Measurements from ENCODE around the gene RANBP10. TPM values are rescaled to one million over a fixed set of nuclear protein-coding genes. Genes with fewer than 3 reads are reported as not detected.

RANBP10 gene
- total and polyA plus RNA-seq, 2 of the 8 experiments (the other 6 are each of a cell fraction or from before 2014, with no cell fraction given) = 14.2 to 16.8 TPM

DNA sequence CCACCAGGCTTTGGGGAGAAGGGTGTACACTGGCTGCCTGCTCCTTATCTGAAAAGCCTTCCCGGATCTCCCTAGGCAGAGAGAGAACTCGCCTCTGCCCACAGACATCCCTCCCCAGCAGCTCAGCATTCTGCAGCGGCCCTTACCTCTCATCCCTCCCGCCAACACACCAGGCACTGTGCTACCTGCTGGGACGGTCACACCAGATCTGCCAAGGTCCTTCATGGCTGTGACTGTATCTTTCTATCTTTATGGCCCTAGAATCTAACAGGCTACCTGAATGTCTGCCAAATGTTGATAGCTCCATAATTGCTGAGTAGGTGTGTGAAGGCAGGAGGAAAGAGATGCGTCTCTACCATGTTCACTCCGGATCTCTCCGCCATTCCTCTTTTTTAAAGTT is 8.2 kb upstream of the RANBP10 start:
- FAIRE-seq = no peak
- POLR2A ChIA-PET (ENCODE audit: partially characterized antibody) = interaction anchor here (0.8 to 1.1 kb wide), 2 partner anchors 8 to 26 kb away, joined by 3 read pairs; partner anchors contain the start of gene RANBP10
- no peaks in the 10 kb centered on the region for H3K23me2 ChIP-seq (ENCODE audit: low read depth, low read length)

More for the DNA sequence above, 8.2 kb upstream of the RANBP10 start:
- 85% methylated on average over 8 of the region's 8 CpGs; no CpG with 5 or more reads in 1 of the 2 experiments for WGBS, 2 experiments (ENCODE audit: extremely low coverage in 1 of 2, insufficient coverage in 1 of 2, insufficient read length in 1 of 2, insufficient replicate concordance in 2 of 2, low coverage in 1 of 2, low lambda C conversion rate in 2 of 2, missing lambda C conversion rate in 1 of 2)
- no peak overlapping the region for H3K9ac ChIP-seq (replicated peaks in 1 of 4; ENCODE audit: extremely low read depth in 1 of 4, low read depth in 3 of 4, low read length in 3 of 4)
- no peak overlapping the region for H3K4me2 ChIP-seq (ENCODE audit: insufficient read depth in 1 of 2, low read depth in 2 of 2, low read length in 2 of 2)
- H2AK5ac ChIP-seq (ENCODE audit: low read depth, low read length) = no peak overlapping the region
- H2AFZ ChIP-seq (ENCODE audit: low read length) = no peak overlapping the region
- no peak overlapping the region for H3K56ac ChIP-seq (replicated peaks; ENCODE audit: insufficient read length, low read depth, low read length)
- H3K79me1 ChIP-seq (ENCODE audit: low read depth, low read length) = no peaks in the 10 kb centered on the region
- CTCF ChIA-PET (ENCODE audit: partially characterized antibody) = interaction anchor here (0.6 to 6.3 kb wide), 18 partner anchors 12 to 286 kb away, joined by 3 to 100 read pairs (median 4); partner anchors contain the start of gene RIPOR1
- no peak overlapping the region for H4K91ac ChIP-seq (replicated peaks; ENCODE audit: insufficient read length, low read length)
- H3K4me1 ChIP-seq (replicated peaks in 1 of 4; ENCODE audit: control insufficient read depth in 3 of 4, insufficient read depth in 4 of 4, low read length in 3 of 4) = no peaks in the 10 kb centered on the region
- H2BK15ac ChIP-seq (ENCODE audit: low read length) = no peak overlapping the region
- H3K23ac ChIP-seq (ENCODE audit: insufficient read length) = no peak overlapping the region
- H3K79me2 ChIP-seq (ENCODE audit: control insufficient read depth in 1 of 2, insufficient read depth in 2 of 2, low read length in 2 of 2) = no peaks in the 10 kb centered on the region
- no peak overlapping the region for H2BK12ac ChIP-seq (ENCODE audit: low read depth, low read length)
- H3K4ac ChIP-seq (replicated peaks; ENCODE audit: insufficient read length, low read depth, low read length) = no peak overlapping the region
- no peak overlapping the region for H4K8ac ChIP-seq (ENCODE audit: extremely low read depth, insufficient read depth, low read length)
- no peak overlapping the region for H3K14ac ChIP-seq (ENCODE audit: insufficient read length)
- no peaks in the 10 kb centered on the region for H4K20me1 ChIP-seq (replicated peaks in 1 of 2; ENCODE audit: control insufficient read depth in 1 of 2, insufficient read depth in 2 of 2, low read length in 2 of 2)
- no peak for DNase-seq (ENCODE audit: low read depth in 1 of 2, low spot score in 2 of 2)
- no peak for TF ChIP-seq POLR2A (IDR thresholded peaks at IDR 0.05; ENCODE audit: control extremely low read depth in 1 of 2, low read depth in 2 of 2, low read length in 2 of 2)
- no peak for TF ChIP-seq TCF12 (IDR thresholded peaks at IDR 0.05; ENCODE audit: low read depth, low read length)
- TF ChIP-seq, protein P1, sequence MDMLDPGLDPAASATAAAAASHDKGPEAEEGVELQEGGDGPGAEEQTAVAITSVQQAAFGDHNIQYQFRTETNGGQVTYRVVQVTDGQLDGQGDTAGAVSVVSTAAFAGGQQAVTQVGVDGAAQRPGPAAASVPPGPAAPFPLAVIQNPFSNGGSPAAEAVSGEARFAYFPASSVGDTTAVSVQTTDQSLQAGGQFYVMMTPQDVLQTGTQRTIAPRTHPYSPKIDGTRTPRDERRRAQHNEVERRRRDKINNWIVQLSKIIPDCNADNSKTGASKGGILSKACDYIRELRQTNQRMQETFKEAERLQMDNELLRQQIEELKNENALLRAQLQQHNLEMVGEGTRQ (IDR thresholded peaks at IDR 0.05; ENCODE audit: low read length) = no peak
- TF ChIP-seq SP4 (IDR thresholded peaks at IDR 0.05; ENCODE audit: low read length) = no peak
- TF ChIP-seq TBP (IDR thresholded peaks at IDR 0.05; ENCODE audit: low read depth, low read length) = no peak
- TF ChIP-seq RNF2 (IDR thresholded peaks at IDR 0.05; ENCODE audit: borderline replicate concordance, low read depth, low read length, missing control alignments, poor library complexity, severe bottlenecking) = no peak
- no peak for TF ChIP-seq TEAD4 (IDR thresholded peaks at IDR 0.05; ENCODE audit: low read depth, low read length)
- no peak for TF ChIP-seq SAP30 (IDR thresholded peaks at IDR 0.05; ENCODE audit: insufficient read depth, insufficient replicate concordance, low read length)
- TF ChIP-seq POU5F1 (IDR thresholded peaks at IDR 0.05; ENCODE audit: low read depth, low read length) = no peak
- no peak for TF ChIP-seq SP2 (IDR thresholded peaks at IDR 0.05; ENCODE audit: low read length)
- no peak overlapping the region for H3K4me3 ChIP-seq (ENCODE audit: extremely low read depth in 1 of 4, insufficient read depth in 2 of 4, low read depth in 3 of 4, low read length in 4 of 4)
- H3K36me3 ChIP-seq (ENCODE audit: control insufficient read depth in 2 of 4, insufficient read depth in 4 of 4, low read length in 3 of 4) = no peaks in the 10 kb centered on the region
- H3K18ac ChIP-seq (ENCODE audit: extremely low read depth, low read length) = no peak overlapping the region
- H4K5ac ChIP-seq (ENCODE audit: insufficient read length, low read depth, low read length) = no peak overlapping the region
- H2BK5ac ChIP-seq (ENCODE audit: low read depth, low read length) = no peak overlapping the region
- H2BK120ac ChIP-seq (replicated peaks; ENCODE audit: low read depth, low read length) = no peak overlapping the region
- no peaks in the 10 kb centered on the region; a peak in 1 of 7 replicates for H3K27me3 ChIP-seq (replicated peaks in 1 of 4; ENCODE audit: control insufficient read depth in 3 of 4, extremely low read depth in 1 of 4, insufficient read depth in 3 of 4, low read length in 3 of 4)
- no peak overlapping the region for H2BK20ac ChIP-seq (ENCODE audit: low read length)
- no peaks in the 10 kb centered on the region for H3K9me3 ChIP-seq (ENCODE audit: insufficient read depth in 2 of 2, low read depth in 1 of 2, low read length in 1 of 2)
- H3K27ac ChIP-seq (ENCODE audit: low read depth, low read length) = no peak overlapping the region
